ENCODE data around the gene CHRNA1. TPM values are rescaled to one million over a fixed set of nuclear protein-coding genes. Genes with fewer than 3 reads are reported as not detected.

The CHRNA1 gene
- polyA plus RNA-seq, 1 donor, result 158 TPM

GRCh38 chr2:174784316-174784715, 20.0 kb upstream of the CHRNA1 start:
- DNase-seq (ENCODE audit: low read depth), result no peak

GRCh38 chr2:174781996-174782395, 17.7 kb upstream of the CHRNA1 start:
- DNase-seq (ENCODE audit: low read depth), result no peak

- DNase-seq (ENCODE audit: low read depth), result no peak
These were observed 17.0 kb upstream of the CHRNA1 start for GRCh38 chr2:174781298-174781697.

GRCh38 chr2:174780856-174781255, 16.6 kb upstream of the CHRNA1 start:
- DNase-seq (ENCODE audit: low read depth), result no peak

- DNase-seq (ENCODE audit: low read depth), result no peak
These were observed 16.0 kb upstream of the CHRNA1 start for GRCh38 chr2:174780191-174780840.

DNA sequence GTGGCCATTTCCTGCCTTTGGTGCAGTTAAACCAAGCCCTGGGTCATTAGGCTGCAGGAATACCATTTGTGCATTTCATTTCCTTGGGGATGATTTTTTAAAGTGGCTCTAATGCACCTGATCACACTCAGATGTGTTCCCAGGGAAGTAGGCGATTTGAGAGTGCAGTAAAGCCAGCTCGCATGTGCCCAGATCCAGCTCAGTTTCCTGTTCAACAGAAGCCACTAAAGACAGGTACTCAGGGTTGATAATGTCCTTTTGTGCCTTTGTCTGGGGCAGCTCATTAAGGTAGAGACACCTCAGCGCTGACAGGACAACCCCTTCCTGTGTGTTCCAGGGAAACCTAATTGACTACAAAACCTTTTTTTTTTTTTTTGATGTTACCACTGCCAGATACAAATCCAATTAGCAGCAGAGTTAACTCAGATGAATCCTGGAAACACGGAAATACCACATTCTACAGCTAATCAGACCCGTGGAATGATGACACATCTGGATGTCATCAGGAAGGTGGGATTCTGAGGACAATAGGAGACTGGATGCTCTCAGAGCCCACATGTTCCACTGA, 15.2 kb upstream of the CHRNA1 start:
- DNase-seq (ENCODE audit: low read depth), result no peak

- no peak for DNase-seq (ENCODE audit: low read depth)
These were observed 14.1 kb upstream of the CHRNA1 start for GRCh38 chr2:174778085-174778981.

- no peak for DNase-seq (ENCODE audit: low read depth)
These were observed 13.2 kb upstream of the CHRNA1 start for GRCh38 chr2:174777347-174778084.

DNA sequence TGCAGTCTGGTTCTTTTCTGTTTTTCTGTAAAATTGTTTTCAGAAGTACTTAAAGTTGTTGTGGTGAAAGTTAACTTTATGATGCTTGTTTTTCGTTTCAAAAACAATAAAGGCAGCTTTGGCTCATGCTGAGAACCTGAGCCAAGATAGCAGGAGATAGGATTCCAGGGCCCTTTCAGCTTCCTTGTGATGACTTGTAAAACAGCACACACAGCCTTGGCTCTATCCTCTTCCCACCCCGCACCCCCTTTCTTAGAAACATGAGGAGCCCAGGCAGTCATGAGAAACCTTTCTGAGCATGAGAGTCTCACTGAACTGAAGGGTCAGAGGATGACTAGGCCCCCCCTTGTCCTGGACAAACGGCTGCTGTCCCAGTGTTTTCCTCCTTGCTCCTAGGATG, 12.4 kb upstream of the CHRNA1 start:
- no peak for DNase-seq (ENCODE audit: low read depth)

DNA sequence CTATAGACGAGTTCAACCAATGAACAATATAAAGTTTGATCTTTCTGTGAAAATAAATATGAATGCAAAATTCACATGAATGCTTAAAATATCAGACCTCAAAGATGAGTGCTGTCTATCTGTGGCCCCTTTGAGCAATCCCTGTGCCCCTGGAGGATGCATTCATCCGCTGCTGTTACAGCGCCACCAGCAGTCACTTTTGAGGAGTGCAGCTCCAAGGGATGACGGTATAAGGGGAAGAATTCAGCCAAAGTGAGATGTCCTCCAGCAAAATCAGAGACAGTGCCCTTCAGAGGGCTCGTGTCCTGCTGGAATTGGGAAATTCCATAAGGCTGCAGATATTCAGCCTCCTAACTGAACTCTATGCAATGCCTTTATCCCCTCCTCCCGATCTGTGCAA, 12.0 kb upstream of the CHRNA1 start:
- DNase-seq (ENCODE audit: low read depth), result no peak

DNA sequence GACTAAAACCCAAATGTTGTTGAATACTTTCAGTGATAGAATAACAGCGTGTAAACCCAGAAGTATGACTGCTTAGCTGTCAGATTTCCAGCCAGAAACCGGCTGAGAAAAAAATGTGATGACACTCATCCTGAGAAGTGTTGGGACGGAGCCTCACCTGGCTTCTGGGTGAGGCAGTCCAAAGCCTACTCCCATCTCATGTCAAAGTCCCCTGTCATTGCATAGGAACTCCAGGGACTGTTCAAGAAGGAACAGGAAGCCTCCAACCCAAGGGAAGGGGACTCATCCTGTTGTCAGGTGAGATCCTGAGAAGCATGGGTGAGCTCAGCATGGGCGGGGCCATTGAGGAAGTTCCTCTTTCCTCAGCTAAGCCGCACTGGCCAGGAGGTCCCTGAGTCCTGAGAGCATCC, 11.3 kb upstream of the CHRNA1 start:
- no peak for DNase-seq (ENCODE audit: low read depth)

DNA sequence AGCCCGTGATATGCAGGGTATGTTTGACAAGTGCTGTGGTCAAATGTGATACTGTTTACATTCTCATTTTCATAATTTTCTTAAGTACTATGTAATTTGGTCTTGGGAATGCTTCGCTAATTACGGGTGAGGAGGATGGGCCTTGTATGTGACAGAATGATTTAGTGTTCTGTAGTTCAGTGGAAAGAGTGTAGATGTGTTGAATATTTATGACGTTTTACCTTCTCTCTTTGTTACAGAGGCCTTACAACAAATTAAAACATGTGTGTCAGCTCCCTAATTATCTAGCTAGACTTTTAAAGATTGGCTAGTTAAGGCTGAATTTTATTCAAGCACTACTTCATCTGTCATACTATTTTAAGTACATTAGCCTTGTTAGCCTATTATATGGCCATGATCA, 10.6 kb upstream of the CHRNA1 start:
- no peak for DNase-seq (ENCODE audit: low read depth)

- no peak for DNase-seq (ENCODE audit: low read depth)
These were observed 8.9 kb upstream of the CHRNA1 start for GRCh38 chr2:174773215-174773614.

- DNase-seq (ENCODE audit: low read depth), result no peak
These were observed 8.2 kb upstream of the CHRNA1 start for GRCh38 chr2:174772472-174772801.

- DNase-seq (ENCODE audit: low read depth), result no peak
These were observed 7.6 kb upstream of the CHRNA1 start for GRCh38 chr2:174771631-174772471.

GRCh38 chr2:174771136-174771535, 6.9 kb upstream of the CHRNA1 start:
- no peak for DNase-seq (ENCODE audit: low read depth)

- no peak for DNase-seq (ENCODE audit: low read depth)
These were observed 4.3 kb upstream of the CHRNA1 start for GRCh38 chr2:174768557-174768956.

DNA sequence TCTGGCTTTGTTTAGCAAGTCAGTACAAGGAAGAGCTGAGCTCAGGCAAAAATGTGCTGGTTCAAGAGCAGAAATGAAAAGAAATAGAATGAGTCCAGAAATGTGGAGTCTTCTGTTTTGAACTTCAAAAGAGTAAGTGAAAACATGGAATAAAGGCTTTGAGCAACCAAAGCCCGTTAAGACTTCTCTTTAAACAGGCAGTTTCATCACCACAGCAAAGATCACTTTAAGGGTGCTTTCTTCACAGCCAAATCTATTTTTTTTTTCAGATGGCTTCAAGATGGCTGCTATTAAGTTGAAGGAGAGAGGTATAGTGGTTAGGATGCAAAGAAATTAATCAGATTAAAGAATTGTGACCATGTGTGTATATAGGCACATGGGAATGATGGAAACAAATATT, 2.0 kb upstream of the CHRNA1 start:
- DNase-seq (ENCODE audit: low read depth), result no peak

- DNase-seq (ENCODE audit: low read depth), result no peak
These were observed 1.3 kb upstream of the CHRNA1 start for GRCh38 chr2:174765576-174765975.

GRCh38 chr2:174763780-174764179, 492 bp downstream of the CHRNA1 start:
- DNase-seq (ENCODE audit: low read depth), result no peak

DNA sequence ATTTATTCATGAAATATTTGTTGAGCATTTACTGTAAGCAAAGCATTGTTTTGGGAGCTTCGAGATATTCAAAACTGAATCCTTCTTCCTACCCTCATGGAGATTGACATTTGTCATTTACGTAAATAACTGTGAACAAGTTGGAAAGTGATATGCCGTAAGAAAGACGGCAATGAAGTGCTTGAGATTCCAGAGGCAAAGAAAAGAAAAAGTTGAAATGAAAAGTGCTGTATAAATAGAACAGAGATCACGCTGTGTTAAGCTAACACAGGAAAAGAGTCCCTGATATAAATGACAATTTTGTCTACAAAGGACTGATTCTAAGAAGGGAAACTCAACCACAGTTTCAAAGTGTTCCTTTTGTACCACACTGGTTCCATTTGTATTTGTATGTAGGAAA, 1.8 kb downstream of the CHRNA1 start:
- DNase-seq (ENCODE audit: low read depth), result no peak

Measured in forelimb muscle (tissue), 1 donor.